Mesenchymal stem cell (in vitro differentiated cells and primary cell): ENCODE data around the gene RGSL1.

Experiments used
- DNase-seq: peaks from one replicate; pipeline ENCODE4 v3.0.0-alpha.2; 2013
- H2AFZ ChIP-seq: one replicate; pipeline ENCODE4 v1.6.1; 2013; ENCODE audit warnings: low read depth, mild to moderate bottlenecking, control low read depth, inconsistent platforms, low read length, moderate library complexity
- H2AK5ac ChIP-seq: 2 replicates; pipeline ENCODE4 v1.6.1; 2013; ENCODE audit warnings: low read length, moderate library complexity, mild to moderate bottlenecking, inconsistent platforms; ENCODE audit not compliant: severe bottlenecking
- H2BK120ac ChIP-seq: one replicate; pipeline ENCODE4 v1.6.1; 2013; ENCODE audit warnings: low read depth, mild to moderate bottlenecking, inconsistent platforms, low read length, moderate library complexity
- H2BK12ac ChIP-seq, 2 experiments: one replicate each; pipeline ENCODE4 v1.6.1; 2013; ENCODE audit warnings: inconsistent platforms in 2 of 2, low read length in 2 of 2, mild to moderate bottlenecking in 2 of 2, moderate library complexity in 2 of 2, control low read depth in 1 of 2
- H2BK15ac ChIP-seq: one replicate; pipeline ENCODE4 v1.6.1; 2013; ENCODE audit warnings: mild to moderate bottlenecking, low read depth, inconsistent platforms; ENCODE audit not compliant: poor library complexity, severe bottlenecking
- H2BK5ac ChIP-seq: 2 replicates; pipeline ENCODE4 v1.6.1; 2013; ENCODE audit warnings: low read depth, mild to moderate bottlenecking, low read length, control low read depth, inconsistent platforms; ENCODE audit not compliant: poor library complexity, severe bottlenecking
- H3K14ac ChIP-seq, 2 experiments: one replicate each; pipeline ENCODE4 v1.6.1; 2013; ENCODE audit warnings: inconsistent platforms in 2 of 2, low read length in 2 of 2, control low read depth in 1 of 2, mild to moderate bottlenecking in 1 of 2, moderate library complexity in 1 of 2
- H3K18ac ChIP-seq, 2 experiments: one replicate each; pipeline ENCODE4 v1.6.1; 2013; ENCODE audit warnings: inconsistent platforms in 2 of 2, low read length in 2 of 2, control low read depth in 1 of 2, low read depth in 1 of 2, mild to moderate bottlenecking in 1 of 2
- H3K23ac ChIP-seq, 2 experiments: one replicate each; pipeline ENCODE4 v1.6.1; 2013; ENCODE audit warnings: inconsistent platforms in 2 of 2, low read length in 2 of 2, mild to moderate bottlenecking in 2 of 2, moderate library complexity in 2 of 2, control low read depth in 1 of 2
- H3K27ac ChIP-seq: 2 replicates; pipeline ENCODE4 v1.5.1; 2013; ENCODE audit warnings: mild to moderate bottlenecking, moderate library complexity, low read length, control low read depth, inconsistent platforms; ENCODE audit not compliant: poor library complexity, severe bottlenecking
- H3K27me3 ChIP-seq, 2 experiments: 2 replicates each; pipeline versions ENCODE4 v1.6.1 to v1.7.0; 2013; ENCODE audit warnings: low read length in 2 of 2, mild to moderate bottlenecking in 2 of 2, moderate library complexity in 2 of 2, control low read depth in 1 of 2, inconsistent platforms in 1 of 2; ENCODE audit not compliant: control insufficient read depth in 1 of 2, insufficient read depth in 1 of 2
- H3K36me3 ChIP-seq, 2 experiments: 2 replicates each; pipeline versions ENCODE4 v1.6.1 to v1.7.0; 2013; ENCODE audit warnings: low read length in 2 of 2, control low read depth in 1 of 2, inconsistent platforms in 1 of 2, low read depth in 1 of 2, mild to moderate bottlenecking in 1 of 2; ENCODE audit not compliant: insufficient read depth in 2 of 2, control insufficient read depth in 1 of 2
- H3K4ac ChIP-seq, 2 experiments: one replicate each; pipeline ENCODE4 v1.6.1; 2013; ENCODE audit warnings: inconsistent platforms in 2 of 2, low read length in 2 of 2, mild to moderate bottlenecking in 2 of 2, moderate library complexity in 2 of 2, control low read depth in 1 of 2, low read depth in 1 of 2
- H3K4me1 ChIP-seq: 2 replicates; pipeline ENCODE4 v1.6.1; 2013; ENCODE audit warnings: low read depth, low read length, control low read depth; ENCODE audit not compliant: control insufficient read depth, insufficient read depth
- H3K4me2 ChIP-seq: 2 replicates; pipeline ENCODE4 v1.6.1; 2013; ENCODE audit warnings: low read length, mild to moderate bottlenecking, inconsistent platforms; ENCODE audit not compliant: poor library complexity, severe bottlenecking
- H3K4me3 ChIP-seq, 2 experiments: 2 replicates each; pipeline versions ENCODE4 v1.5.1 to v1.7.0; 2013; ENCODE audit warnings: low read length in 2 of 2, mild to moderate bottlenecking in 2 of 2, control low read depth in 1 of 2, low read depth in 1 of 2; ENCODE audit not compliant: insufficient read depth in 1 of 2
- H3K79me1 ChIP-seq: replicated peaks from 2 replicates; pipeline ENCODE4 v1.6.1; 2013; ENCODE audit warnings: mild to moderate bottlenecking, control low read depth, low read length, inconsistent platforms; ENCODE audit not compliant: poor library complexity, severe bottlenecking
- H3K9ac ChIP-seq: 2 replicates; pipeline ENCODE4 v1.7.0; 2013; ENCODE audit warnings: mild to moderate bottlenecking, low read length, moderate library complexity
- H3K9me3 ChIP-seq: 2 replicates; pipeline ENCODE4 v1.7.0; 2013; ENCODE audit warnings: mild to moderate bottlenecking, low read length; ENCODE audit not compliant: control insufficient read depth
- H4K8ac ChIP-seq: one replicate; pipeline ENCODE4 v1.6.1; 2013; ENCODE audit warnings: inconsistent platforms, mild to moderate bottlenecking, low read length, moderate library complexity
- H4K91ac ChIP-seq: one replicate; pipeline ENCODE4 v1.6.1; 2013; ENCODE audit warnings: mild to moderate bottlenecking, low read length, inconsistent platforms
- WGBS: methylation state at CpG from one replicate; pipeline ENCODE4 v1.1.7; 2013; ENCODE audit warnings: mixed read lengths; 5-methylcytosine and 5-hydroxymethylcytosine counted together

The RGSL1 gene

GRCh38 chr1:182453631-182454030 lies 3.7 kb downstream of the RGSL1 start:
- Histone ChIP-seq H2BK15ac (no peak overlapping the region), H3K9ac (no peak overlapping the region), H3K14ac (no peak overlapping the region), H4K91ac (no peak overlapping the region), H3K79me1 (no peaks in the 10 kb centered on the region), H3K36me3 (no peaks in the 10 kb centered on the region), H3K27me3 (peaks cover 0 to 15% of the 10 kb centered on the region in 2 experiments), H3K27ac (no peak overlapping the region), H2BK120ac (no peak overlapping the region), H3K9me3 (no peaks in the 10 kb centered on the region), H2AFZ (no peak overlapping the region), H2BK12ac (no peak overlapping the region), H3K23ac (no peak overlapping the region), H4K8ac (no peak overlapping the region), H3K4me1 (no peaks in the 10 kb centered on the region), H3K18ac (no peak overlapping the region), H3K4ac (no peak overlapping the region), H3K4me3 (no peak overlapping the region), H3K4me2 (no peak overlapping the region), H2AK5ac (no peak overlapping the region), H2BK5ac (no peak overlapping the region)
- 82% methylated on average over 6 of the region's 7 CpGs for WGBS
- DNase-seq, result no peak

GRCh38 chr1:182457844-182458243 lies 7.9 kb downstream of the RGSL1 start:
- H3K79me1 ChIP-seq, result no peaks in the 10 kb centered on the region
- H3K18ac ChIP-seq, result no peak overlapping the region
- H3K4ac ChIP-seq, result no peak overlapping the region
- no peak overlapping the region for H3K9ac ChIP-seq
- no peak overlapping the region for H4K91ac ChIP-seq
- no peak overlapping the region for H3K14ac ChIP-seq
- peaks cover 0 to 15% of the 10 kb centered on the region in 2 experiments for H3K27me3 ChIP-seq
- no peak overlapping the region for H2AK5ac ChIP-seq
- DNase-seq, result no peak
- no peak overlapping the region for H3K23ac ChIP-seq
- no peak overlapping the region for H2AFZ ChIP-seq
- WGBS, result 50% methylated on average over 3 of the region's 3 CpGs
- H2BK120ac ChIP-seq, result no peak overlapping the region
- no peak overlapping the region for H2BK15ac ChIP-seq
- no peak overlapping the region for H2BK12ac ChIP-seq
- H2BK5ac ChIP-seq, result no peak overlapping the region
- no peak overlapping the region for H3K27ac ChIP-seq
- no peaks in the 10 kb centered on the region for H3K9me3 ChIP-seq
- no peak overlapping the region for H4K8ac ChIP-seq
- no peak overlapping the region for H3K4me3 ChIP-seq
- H3K36me3 ChIP-seq, result no peaks in the 10 kb centered on the region
- no peak overlapping the region for H3K4me2 ChIP-seq
- no peaks in the 10 kb centered on the region for H3K4me1 ChIP-seq

GRCh38 chr1:182459949-182460348 lies 10.0 kb downstream of the RGSL1 start:
- H3K4ac ChIP-seq, result no peak overlapping the region
- no peak overlapping the region for H2AK5ac ChIP-seq
- H3K23ac ChIP-seq, result no peak overlapping the region
- no peak for DNase-seq
- H3K9ac ChIP-seq, result no peak overlapping the region
- H3K27ac ChIP-seq, result no peak overlapping the region
- 92% methylated on average over 2 of the region's 3 CpGs for WGBS
- no peak overlapping the region for H4K8ac ChIP-seq
- no peak overlapping the region for H2AFZ ChIP-seq
- H3K18ac ChIP-seq, result no peak overlapping the region
- H2BK15ac ChIP-seq, result no peak overlapping the region
- no peak overlapping the region for H3K14ac ChIP-seq
- no peak overlapping the region for H4K91ac ChIP-seq
- H3K4me1 ChIP-seq, result no peaks in the 10 kb centered on the region
- no peak overlapping the region for H2BK120ac ChIP-seq
- no peak overlapping the region for H3K4me2 ChIP-seq
- peaks cover 0 to 7% of the 10 kb centered on the region in 2 experiments for H3K27me3 ChIP-seq
- H3K79me1 ChIP-seq, result no peaks in the 10 kb centered on the region
- H2BK12ac ChIP-seq, result no peak overlapping the region
- no peaks in the 10 kb centered on the region for H3K9me3 ChIP-seq
- no peak overlapping the region for H2BK5ac ChIP-seq
- no peaks in the 10 kb centered on the region for H3K36me3 ChIP-seq
- H3K4me3 ChIP-seq, result no peak overlapping the region

- Histone ChIP-seq H2BK120ac (no peak overlapping the region), H4K91ac (no peak overlapping the region)
Measured at GRCh38 chr1:182460550-182460951, 10.6 kb downstream of the RGSL1 start.

More at GRCh38 chr1:182460550-182460951, 10.6 kb downstream of the RGSL1 start:
- DNase-seq, result no peak
- H3K18ac ChIP-seq, result no peak overlapping the region
- no peak overlapping the region for H3K23ac ChIP-seq
- H3K9me3 ChIP-seq, result no peaks in the 10 kb centered on the region
- no peak overlapping the region for H3K27ac ChIP-seq
- no peak overlapping the region for H2BK5ac ChIP-seq
- no peak overlapping the region for H2AK5ac ChIP-seq
- H3K79me1 ChIP-seq, result no peaks in the 10 kb centered on the region
- H3K27me3 ChIP-seq, result peaks cover 0 to 7% of the 10 kb centered on the region in 2 experiments
- no peak overlapping the region for H2BK12ac ChIP-seq
- H3K14ac ChIP-seq, result no peak overlapping the region
- H4K8ac ChIP-seq, result no peak overlapping the region
- no peak overlapping the region for H3K4me2 ChIP-seq
- no peak overlapping the region for H2BK15ac ChIP-seq
- H3K4me1 ChIP-seq, result no peaks in the 10 kb centered on the region
- no peak overlapping the region for H3K4ac ChIP-seq
- no peaks in the 10 kb centered on the region for H3K36me3 ChIP-seq
- no peak overlapping the region for H2AFZ ChIP-seq
- no peak overlapping the region for H3K9ac ChIP-seq
- H3K4me3 ChIP-seq, result no peak overlapping the region
